Sigmoid colon (tissue), 7 donors: Measurements from ENCODE around the gene PITPNM2. TPM values are rescaled to one million over a fixed set of nuclear protein-coding genes. Genes with fewer than 3 reads are reported as not detected.

Experiments used
- DNase-seq: peaks from one replicate; pipeline ENCODE4 v3.0.0-alpha.2; 2019
- H3K27ac ChIP-seq, 4 donors: fragments of 200-600 bp; sonication (generic); one replicate each; pipeline ENCODE4 v1.5.1; 2016 to 2019; ENCODE audit warnings: mild to moderate bottlenecking in 1 of 4
- H3K27me3 ChIP-seq, 3 donors: fragments of 200-600 bp; sonication (generic); one replicate each; pipeline ENCODE4 v1.5.1; 2019; ENCODE audit warnings: mild to moderate bottlenecking in 1 of 3
- H3K36me3 ChIP-seq, 4 donors: fragments of 200-600 bp; sonication (generic); one replicate each; pipeline ENCODE4 v1.5.1; 2016 to 2019
- H3K4me1 ChIP-seq, 4 donors: fragments of 200-600 bp; sonication (generic); one replicate each; pipeline ENCODE4 v1.5.1; 2017 to 2019
- H3K4me3 ChIP-seq, 4 donors: fragments of 200-600 bp; sonication (generic); one replicate each; pipeline ENCODE4 v1.5.1; 2017 to 2019; ENCODE audit warnings: mild to moderate bottlenecking in 2 of 4, moderate library complexity in 1 of 4
- H3K9me3 ChIP-seq, 4 donors: fragments of 200-600 bp in 3 of 4; sonication (generic) in 3 of 4; one replicate each; pipeline versions ENCODE4 v1.5.1 to v1.6.1; 2013 to 2019
- EP300 ChIP-seq, 4 donors: sonication (generic); formaldehyde crosslinking; IDR thresholded peaks; one replicate each; pipeline ENCODE4 v1.6.1; 2017; ENCODE audit warnings: antibody characterized with exemption in 4 of 4
- POLR2A ChIP-seq, 2 donors: fragments of 450-650 bp; IDR thresholded peaks; one replicate each; pipeline ENCODE4 v1.6.1; 2016; ENCODE audit warnings: antibody characterized with exemption in 2 of 2, mild to moderate bottlenecking in 2 of 2, moderate library complexity in 2 of 2
- POLR2AphosphoS5 ChIP-seq, 4 donors: sonication (generic); formaldehyde crosslinking; IDR thresholded peaks; one replicate each; pipeline ENCODE4 v1.6.1; 2017; ENCODE audit warnings: antibody characterized with exemption in 4 of 4
- WGBS, 2 donors: extraction: QIAGEN DNeasy Blood & Tissue Kit; methylation state at CpG; one replicate each; pipeline ENCODE4 v1.1.7; 2013; 5-methylcytosine and 5-hydroxymethylcytosine counted together
- intact Hi-C: fragments of 100-400 bp; cut with DNase I; formaldehyde crosslinking; loops from one replicate; pipeline ENCODE4 v1.15.1; 2023
- polyA plus RNA-seq, 3 donors: library from polyadenylated mRNA; stranded (reverse); fragments of 200-250 nt; gene quantifications; one replicate each; pipeline ENCODE4 v1.2.3, GENCODE V29; 2013
- total RNA-seq, 4 donors: library from RNA; depleted of rRNA; stranded (reverse); fragments of >200 nt; gene quantifications; one replicate each; pipeline ENCODE4 v1.1.0, GENCODE V29; 2016
- TF ChIP-seq, protein P1 (sequence below), 4 experiments: fragments of 450-650 bp in 3 of 4; fragments of 200-600 bp in 1 of 4; IDR thresholded peaks; one replicate each; pipeline ENCODE4 v1.5.1; 2016 to 2019; ENCODE audit warnings: antibody characterized with exemption in 4 of 4, mild to moderate bottlenecking in 3 of 4, moderate library complexity in 2 of 4
- donor health status: healthy with polysubstance abuse.
- donor health status: Bipolar disorder and iron deficiency.
- donor health status: healthy.

The PITPNM2 gene
- total and polyA plus RNA-seq, 7 donors, result 1.8 to 19.5 (median 6.6) TPM

DNA sequence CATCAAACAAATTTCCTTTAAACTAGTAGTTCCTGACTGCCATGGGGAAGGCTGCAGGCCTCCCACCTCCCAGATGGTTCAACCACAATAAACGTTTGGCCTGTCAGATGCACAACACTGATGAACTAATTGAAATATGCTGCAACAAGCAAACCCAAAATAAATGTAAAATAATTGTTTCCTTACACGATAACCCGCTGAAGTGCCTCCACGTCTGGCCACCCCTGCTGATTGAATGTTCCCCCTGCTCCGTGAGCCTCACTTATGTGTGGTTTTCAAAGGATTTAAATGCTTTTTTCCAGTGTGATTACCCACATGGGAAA lies 8.4 kb downstream of the PITPNM2 start:
- no peak overlapping the region for H3K4me3 ChIP-seq
- H3K27ac ChIP-seq, result peak overlapping the region; percentile 82 to 92 (median 84)
- intact Hi-C loops, result no loop called here
- H3K36me3 ChIP-seq, result peaks cover 0 to 7% (median 0%) of the 10 kb centered on the region in 4 donors
- peaks cover 0 to 57% (median 46%) of the 10 kb centered on the region in 4 donors for H3K4me1 ChIP-seq
- WGBS, 2 donors, result 52 to 69% methylated on average over 5 of the region's 5 CpGs
- DNase-seq, result no peak
- TF ChIP-seq POLR2AphosphoS5 (IDR thresholded peaks at IDR 0.05) (no peak), EP300 (IDR thresholded peaks at IDR 0.05) (no peak), POLR2A (IDR thresholded peaks at IDR 0.05) (no peak)
- TF ChIP-seq, protein P1, sequence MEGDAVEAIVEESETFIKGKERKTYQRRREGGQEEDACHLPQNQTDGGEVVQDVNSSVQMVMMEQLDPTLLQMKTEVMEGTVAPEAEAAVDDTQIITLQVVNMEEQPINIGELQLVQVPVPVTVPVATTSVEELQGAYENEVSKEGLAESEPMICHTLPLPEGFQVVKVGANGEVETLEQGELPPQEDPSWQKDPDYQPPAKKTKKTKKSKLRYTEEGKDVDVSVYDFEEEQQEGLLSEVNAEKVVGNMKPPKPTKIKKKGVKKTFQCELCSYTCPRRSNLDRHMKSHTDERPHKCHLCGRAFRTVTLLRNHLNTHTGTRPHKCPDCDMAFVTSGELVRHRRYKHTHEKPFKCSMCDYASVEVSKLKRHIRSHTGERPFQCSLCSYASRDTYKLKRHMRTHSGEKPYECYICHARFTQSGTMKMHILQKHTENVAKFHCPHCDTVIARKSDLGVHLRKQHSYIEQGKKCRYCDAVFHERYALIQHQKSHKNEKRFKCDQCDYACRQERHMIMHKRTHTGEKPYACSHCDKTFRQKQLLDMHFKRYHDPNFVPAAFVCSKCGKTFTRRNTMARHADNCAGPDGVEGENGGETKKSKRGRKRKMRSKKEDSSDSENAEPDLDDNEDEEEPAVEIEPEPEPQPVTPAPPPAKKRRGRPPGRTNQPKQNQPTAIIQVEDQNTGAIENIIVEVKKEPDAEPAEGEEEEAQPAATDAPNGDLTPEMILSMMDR (IDR thresholded peaks at IDR 0.05), result no peak
- no peaks in the 10 kb centered on the region for H3K27me3 ChIP-seq
- no peaks in the 10 kb centered on the region for H3K9me3 ChIP-seq

DNA sequence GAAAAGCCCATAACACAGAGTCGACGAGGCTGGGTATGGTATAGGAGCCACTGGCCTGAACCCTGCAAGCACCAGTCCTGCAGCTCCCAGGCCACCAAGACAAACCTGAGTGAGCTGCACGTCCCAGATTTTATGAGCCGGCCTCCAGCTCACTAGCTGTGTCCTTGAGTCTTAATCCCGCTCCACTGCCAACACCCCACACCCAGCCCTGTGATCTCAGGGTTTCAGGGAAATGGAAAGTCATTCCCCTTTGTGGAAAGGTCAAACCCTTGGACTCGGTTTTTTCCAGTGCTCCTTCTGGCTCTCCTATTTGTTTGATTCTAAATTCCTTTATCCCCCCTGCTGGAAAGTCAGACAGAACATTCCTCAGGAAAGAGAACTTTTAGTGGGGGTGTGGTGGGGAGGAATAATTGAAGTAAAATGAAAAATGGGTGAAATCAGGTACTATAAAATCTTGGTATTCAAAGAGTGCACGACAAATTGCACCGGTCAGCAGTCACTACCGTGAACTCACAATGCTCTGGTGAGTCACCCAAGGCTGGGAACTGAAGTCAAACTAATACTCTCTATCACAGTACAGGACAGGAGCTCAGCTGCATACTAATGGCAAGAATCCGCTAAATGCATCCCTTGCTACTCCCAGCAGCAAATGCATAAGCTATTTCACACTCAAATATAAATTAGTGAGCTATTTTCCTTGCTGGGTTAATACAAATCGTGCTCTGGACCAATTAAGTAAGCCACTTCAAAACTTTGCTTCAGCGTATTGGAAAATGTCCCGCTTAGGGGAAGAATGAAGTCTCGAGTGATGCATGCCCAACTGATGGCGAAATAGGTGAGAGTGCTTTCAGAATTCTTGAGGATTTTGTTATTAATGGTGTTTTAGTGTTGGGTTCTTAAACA lies 9.0 kb downstream of the PITPNM2 start:
- Histone ChIP-seq H3K9me3 (no peaks in the 10 kb centered on the region), H3K36me3 (peaks cover 0 to 7% (median 0%) of the 10 kb centered on the region in 4 donors), H3K4me3 (no peak overlapping the region), H3K27ac (peak overlapping the region; percentile 82 to 92 (median 84)), H3K4me1 (peaks cover 0 to 57% (median 46%) of the 10 kb centered on the region in 4 donors), H3K27me3 (no peaks in the 10 kb centered on the region)
- peak; percentile 85 for DNase-seq
- intact Hi-C loops, result loop anchor here (2.0 kb wide), 1 partner anchor 27 kb away; no protein-coding TSS in a partner anchor
- 38 to 60% methylated on average over 15 of the region's 15 CpGs for WGBS, 2 donors
- TF ChIP-seq POLR2AphosphoS5 (IDR thresholded peaks at IDR 0.05), result peak in 2 of 4 donors; percentile 16 to 67
- peak in 1 of 4 donors; percentile 29 for TF ChIP-seq EP300 (IDR thresholded peaks at IDR 0.05)
- TF ChIP-seq POLR2A (IDR thresholded peaks at IDR 0.05), result no peak

DNA sequence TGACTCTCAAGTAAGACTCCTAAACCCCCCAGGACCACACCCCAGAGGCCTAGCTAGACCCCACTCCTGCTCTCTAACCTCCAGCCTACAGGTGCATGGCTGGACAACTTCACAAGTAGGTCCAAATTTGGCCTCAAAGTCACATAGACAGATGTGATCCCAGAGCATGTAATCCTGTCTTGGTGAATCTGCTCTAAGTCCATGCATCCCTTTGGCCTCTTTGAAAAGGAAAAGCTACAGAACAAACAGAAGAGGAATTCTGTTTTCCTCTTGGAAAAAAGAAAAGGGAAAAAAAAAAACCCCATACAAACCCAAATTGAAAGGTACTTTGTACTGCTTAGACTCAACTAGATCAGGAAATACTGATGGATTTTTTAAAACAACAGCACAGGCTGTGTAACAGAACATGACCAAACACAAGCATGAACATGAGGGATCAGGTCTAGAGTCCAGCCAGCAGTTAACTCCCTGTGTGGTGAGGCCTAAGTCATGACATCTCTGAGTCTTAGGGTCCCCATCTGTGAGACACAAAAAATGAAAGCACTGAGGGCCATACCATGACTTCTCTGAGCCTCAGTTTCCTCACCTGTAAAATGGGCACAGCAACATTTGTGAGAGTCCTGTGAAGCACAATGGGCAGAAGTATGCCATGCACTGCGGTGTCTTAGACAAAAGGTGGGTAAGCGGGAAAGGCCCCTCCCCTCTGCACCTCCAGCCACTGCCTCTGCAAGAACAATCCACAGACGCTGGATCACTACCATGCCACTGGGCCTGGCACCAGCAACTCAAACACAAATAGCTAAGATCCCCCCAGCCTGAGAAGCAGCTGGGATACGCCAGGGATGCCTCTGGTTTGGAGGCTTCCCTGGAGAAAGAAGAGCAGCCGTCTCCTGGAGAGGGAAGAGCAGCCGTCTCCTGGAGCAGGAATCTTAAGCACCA lies 9.9 kb downstream of the PITPNM2 start:
- H3K27me3 ChIP-seq, result no peaks in the 10 kb centered on the region
- peak overlapping the region; percentile 82 to 92 (median 84) for H3K27ac ChIP-seq
- H3K9me3 ChIP-seq, result no peaks in the 10 kb centered on the region
- H3K36me3 ChIP-seq, result peaks cover 0 to 4% (median 0%) of the 10 kb centered on the region in 4 donors
- peaks cover 0 to 57% (median 46%) of the 10 kb centered on the region in 4 donors for H3K4me1 ChIP-seq
- TF ChIP-seq POLR2A (IDR thresholded peaks at IDR 0.05), result no peak
- TF ChIP-seq EP300 (IDR thresholded peaks at IDR 0.05), result no peak
- TF ChIP-seq, protein P1 (IDR thresholded peaks at IDR 0.05), result no peak
- TF ChIP-seq POLR2AphosphoS5 (IDR thresholded peaks at IDR 0.05), result no peak
- H3K4me3 ChIP-seq, result no peak overlapping the region
- 51 to 81% methylated on average over 6 of the region's 6 CpGs for WGBS, 2 donors
- DNase-seq, result no peak
- intact Hi-C loops, result loop anchor here (2.0 kb wide), 1 partner anchor 26 kb away; no protein-coding TSS in a partner anchor

DNA sequence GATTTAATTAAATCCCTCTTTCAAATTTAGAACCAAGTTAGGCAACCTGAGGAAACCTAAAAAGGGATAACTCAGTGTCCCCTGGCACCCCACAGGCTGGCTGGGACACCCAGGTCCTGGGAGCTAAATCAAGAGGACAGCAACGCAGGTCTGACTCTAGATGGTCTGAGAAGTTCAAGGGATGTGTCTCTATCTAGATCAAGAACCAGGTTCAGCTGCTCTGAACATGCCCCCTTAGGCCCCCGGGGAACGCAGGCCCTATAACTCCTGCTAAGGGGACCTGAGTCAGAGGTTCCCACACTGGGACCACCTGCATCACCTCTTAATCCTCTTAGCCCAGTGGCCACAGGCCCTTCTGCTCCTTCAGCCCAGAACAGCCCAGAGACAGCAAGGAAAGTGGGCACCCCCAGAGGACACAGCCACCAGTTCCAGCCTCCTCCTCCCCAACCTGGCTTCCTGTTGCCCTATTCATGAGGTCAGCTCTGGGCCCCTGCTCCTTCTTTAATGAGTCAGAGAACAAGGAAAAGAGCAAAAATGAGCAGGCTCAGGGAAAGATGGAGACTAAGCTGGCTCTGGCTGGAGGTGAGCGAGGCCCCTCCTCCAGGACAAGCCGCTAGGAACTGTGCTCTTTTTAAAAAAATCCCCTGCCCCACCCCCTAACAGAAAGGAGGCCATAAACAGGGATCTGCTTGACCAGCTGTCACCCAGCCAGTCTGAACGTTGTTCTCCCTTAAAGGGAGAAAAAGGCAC lies 10.8 kb downstream of the PITPNM2 start:
- H3K27ac ChIP-seq, result peak overlapping the region; percentile 82 to 92 (median 84)
- DNase-seq, result no peak
- H3K4me1 ChIP-seq, result peaks cover 0 to 57% (median 46%) of the 10 kb centered on the region in 4 donors
- no peaks in the 10 kb centered on the region for H3K27me3 ChIP-seq
- intact Hi-C loops, result loop anchor here (2.0 kb wide), 1 partner anchor 25 kb away; no protein-coding TSS in a partner anchor
- no peaks in the 10 kb centered on the region for H3K9me3 ChIP-seq
- H3K36me3 ChIP-seq, result no peaks in the 10 kb centered on the region
- TF ChIP-seq EP300 (IDR thresholded peaks at IDR 0.05) (no peak), POLR2A (IDR thresholded peaks at IDR 0.05) (no peak), POLR2AphosphoS5 (IDR thresholded peaks at IDR 0.05) (no peak)
- TF ChIP-seq, protein P1 (IDR thresholded peaks at IDR 0.05), result no peak
- 44 to 53% methylated on average over 6 of the region's 6 CpGs for WGBS, 2 donors
- no peak overlapping the region for H3K4me3 ChIP-seq
